Endothelial cell of umbilical vein (primary cell): ENCODE measurements around the gene THOC5. TPM values are rescaled to one million over a fixed set of nuclear protein-coding genes. Genes with fewer than 3 reads are reported as not detected.
A peak's percentile ranks its signal among the peaks of the same experiment; 100 is the strongest.

ENCODE experiments used
- BruUV-seq: library from RNA; stranded (reverse); fragments of 400-500 nt; replicated peaks from 2 replicates; lab custom pipeline; 2021; lab: Mats Ljungman, UMichigan
- CTCF ChIA-PET: fragments of 300-600, 350-600 bp; sonication (Branson Sonifier 250); formaldehyde crosslinking; loops from one replicate; lab custom pipeline; 2021; ENCODE audit warnings: antibody characterized with exemption, inconsistent platforms; lab: Charles Lee
- POLR2A ChIA-PET: fragments of 300-600, 350-600 bp; sonication (Branson Sonifier 250); formaldehyde crosslinking; loops from one replicate; lab custom pipeline; 2021; ENCODE audit warnings: antibody characterized with exemption, inconsistent platforms; lab: Charles Lee
- DNase-seq: peaks from one replicate; pipeline ENCODE4 v3.0.0-alpha.2; 2011; ENCODE audit warnings: low read depth, low spot score
- FAIRE-seq: peaks from 2 replicates; lab custom pipeline; 2011; peaks lifted over from hg19 to GRCh38; lab: Jason Lieb, UNC
- H2AFZ ChIP-seq: 2 replicates; pipeline ENCODE4 v1.6.0; 2012; ENCODE audit warnings: low read depth, low read length, control low read depth, inconsistent platforms
- H3K27ac ChIP-seq: 2 replicates; pipeline ENCODE4 v1.5.1; 2011; ENCODE audit warnings: low read depth, mild to moderate bottlenecking, control low read depth, low read length, moderate library complexity; ENCODE audit not compliant: insufficient read depth
- H3K27me3 ChIP-seq, 2 experiments: 2 replicates each; pipeline versions ENCODE4 v1.6.0 to v1.6.1; 2011; ENCODE audit warnings: low read length in 2 of 2, mixed read lengths in 1 of 2; ENCODE audit not compliant: control insufficient read depth in 2 of 2, insufficient read depth in 2 of 2
- H3K36me3 ChIP-seq, 2 experiments: 2 replicates in 1 of 2; 3 replicates in 1 of 2; pipeline ENCODE4 v1.5.1; 2011; ENCODE audit warnings: low read length in 2 of 2, mild to moderate bottlenecking in 1 of 2, moderate library complexity in 1 of 2; ENCODE audit not compliant: control insufficient read depth in 2 of 2, insufficient read depth in 2 of 2; ENCODE audit errors: extremely low read depth in 1 of 2
- H3K4me1 ChIP-seq: 3 replicates; pipeline ENCODE4 v1.5.1; 2011; ENCODE audit warnings: mild to moderate bottlenecking, low read length; ENCODE audit not compliant: control insufficient read depth, insufficient read depth; ENCODE audit errors: extremely low read depth
- H3K4me2 ChIP-seq: 2 replicates; pipeline ENCODE4 v1.6.1; 2011; ENCODE audit warnings: low read length, control low read depth, mixed read lengths; ENCODE audit not compliant: insufficient read depth
- H3K4me3 ChIP-seq, 3 experiments: fragments of 200-600 bp in 1 of 3; sonication (generic), shearing (Covaris generic) in 1 of 3; replicated peaks in 1 of 3; 2 replicates each; pipeline ENCODE4 v1.5.1; 2011 to 2016; ENCODE audit warnings: control low read depth in 3 of 3, low read length in 3 of 3, mild to moderate bottlenecking in 2 of 3, inconsistent platforms in 1 of 3, low read depth in 1 of 3, moderate library complexity in 1 of 3; ENCODE audit not compliant: insufficient read depth in 1 of 3
- H3K79me2 ChIP-seq: 2 replicates; pipeline ENCODE4 v1.6.0; 2012; ENCODE audit warnings: low read length, inconsistent platforms; ENCODE audit not compliant: control insufficient read depth, insufficient read depth
- H3K9ac ChIP-seq: replicated peaks from 2 replicates; pipeline ENCODE3; 2011; ENCODE audit warnings: low read length, control low read depth; ENCODE audit not compliant: insufficient read depth; ENCODE audit errors: extremely low read depth
- H3K9me1 ChIP-seq: replicated peaks from 3 replicates; pipeline ENCODE4 v1.6.0; 2011; ENCODE audit warnings: mild to moderate bottlenecking, low read length; ENCODE audit not compliant: control insufficient read depth, insufficient read depth; ENCODE audit errors: extremely low read depth
- H3K9me3 ChIP-seq: replicated peaks from 2 replicates; pipeline ENCODE4 v1.5.1; 2012; ENCODE audit warnings: low read length, inconsistent platforms; ENCODE audit not compliant: control insufficient read depth, insufficient read depth
- H4K20me1 ChIP-seq: replicated peaks from 2 replicates; pipeline ENCODE3; 2011; ENCODE audit warnings: mild to moderate bottlenecking, low read length; ENCODE audit not compliant: control insufficient read depth, insufficient read depth; ENCODE audit errors: extremely low read depth
- CTCF ChIP-seq, 2 donors: IDR thresholded peaks; 1 replicate in 1 of 2; 2 replicates in 1 of 2; pipeline ENCODE4 v1.5.1; 2011; ENCODE audit warnings: low read length in 2 of 2, mild to moderate bottlenecking in 2 of 2, moderate library complexity in 2 of 2, control low read depth in 1 of 2, inconsistent platforms in 1 of 2, low read depth in 1 of 2; ENCODE audit not compliant: insufficient read depth in 1 of 2; ENCODE audit errors: extremely low read depth in 1 of 2
- EZH2 ChIP-seq: IDR thresholded peaks from 2 replicates; pipeline ENCODE4 v1.6.1; 2012; ENCODE audit warnings: borderline replicate concordance, low read depth, mild to moderate bottlenecking, moderate library complexity, low read length, inconsistent platforms; ENCODE audit not compliant: severe bottlenecking
- FOS ChIP-seq: IDR thresholded peaks from 2 replicates; pipeline ENCODE4 v1.6.1; 2011; ENCODE audit warnings: mild to moderate bottlenecking, low read length, moderate library complexity, borderline replicate concordance; ENCODE audit not compliant: insufficient read depth
- GATA2 ChIP-seq: IDR thresholded peaks from 2 replicates; pipeline ENCODE4 v1.7.0; 2011; ENCODE audit warnings: low read depth, mild to moderate bottlenecking, moderate library complexity, mixed read lengths, low read length; ENCODE audit not compliant: insufficient read length, insufficient read depth
- JUN ChIP-seq: IDR thresholded peaks from 2 replicates; pipeline ENCODE4 v1.6.1; 2011; ENCODE audit warnings: borderline replicate concordance, low read depth; ENCODE audit not compliant: insufficient read length, insufficient read depth
- MAX ChIP-seq: IDR thresholded peaks from 2 replicates; pipeline ENCODE4 v1.6.1; 2011; ENCODE audit not compliant: insufficient read depth, insufficient read length
- MYC ChIP-seq: IDR thresholded peaks from one replicate; pipeline ENCODE4 v1.6.1; 2011; ENCODE audit warnings: mild to moderate bottlenecking, low read depth, low read length
- POLR2A ChIP-seq: IDR thresholded peaks from 2 replicates; pipeline ENCODE4 v1.6.1; 2012; ENCODE audit warnings: low read depth, mild to moderate bottlenecking, control low read depth, low read length
- POLR2AphosphoS5 ChIP-seq: IDR thresholded peaks from 2 replicates; pipeline ENCODE4 v1.6.1; 2012; ENCODE audit warnings: low read depth, mild to moderate bottlenecking, control low read depth, low read length, moderate library complexity; ENCODE audit not compliant: insufficient read depth
- dilution Hi-C: fragments of 300-500 bp; cut with MboI; formaldehyde crosslinking; loops from one replicate; pipeline ENCODE4 v1.15.0; 2019; ENCODE audit warnings: low sequenced_read_pairs; ENCODE audit not compliant: extremely low pct_ligation_motif_present
- intact Hi-C: fragments of 100-400 bp; cut with micrococcal nuclease; formaldehyde crosslinking; loops from one replicate; pipeline ENCODE4 v1.10.0; 2022
- polyA plus RNA-seq, 4 experiments: library from polyadenylated mRNA; depleted of rRNA in 3 of 4; stranded (reverse) in 3 of 4; unstranded in 1 of 4; fragments of >200 nt; gene quantifications; 2 replicates each; pipeline versions ENCODE4 v1.2.1 to v1.2.3, GENCODE V29; 2011 to 2012; ENCODE audit warnings: missing spikeins in 1 of 4
- total RNA-seq: library from RNA; stranded (reverse); gene quantifications from 2 replicates; pipeline ENCODE4 v1.2.3, GENCODE V29; 2021

THOC5 gene
- total and polyA plus RNA-seq, 2 donors (not counting 3 experiments of a cell fraction or from before 2014, with no cell fraction given) = 35.0 to 82.9 TPM

GRCh38 chr22:29457730-29458129 is 95.8 kb downstream of the THOC5 start:
- dilution Hi-C loops (no loop called here), intact Hi-C loops (no loop called here)
- Histone ChIP-seq H3K9me1 (no peaks in the 10 kb centered on the region), H3K9ac (no peak overlapping the region), H3K27ac (no peak overlapping the region), H3K4me1 (no peaks in the 10 kb centered on the region), H4K20me1 (no peaks in the 10 kb centered on the region), H3K79me2 (no peaks in the 10 kb centered on the region), H3K9me3 (no peaks in the 10 kb centered on the region), H2AFZ (peak overlapping the region; percentile 62), H3K36me3 (no peaks in the 10 kb centered on the region), H3K4me2 (no peak overlapping the region), H3K4me3 (no peak overlapping the region), H3K27me3 (no peaks in the 10 kb centered on the region)
- ChIA-PET POLR2A (no interaction called here), CTCF (interaction anchor here (1.0 to 1.5 kb wide), 2 partner anchors 12 to 13 kb away, joined by 5 to 9 read pairs; no protein-coding TSS in a partner anchor)
- BruUV-seq = no TSS peak
- DNase-seq = peak; percentile 37
- peak; percentile 85 for FAIRE-seq
- TF ChIP-seq MYC (no peak), MAX (no peak), CTCF (IDR thresholded peaks at IDR 0.05; ENCODE audit: extremely low read depth in 1 of 2, insufficient read depth in 1 of 2, low read depth in 1 of 2, low read length in 2 of 2) (no peak), POLR2A (no peak), GATA2 (no peak), JUN (no peak)

- DNase-seq (no peak), FAIRE-seq (no peak)
- POLR2A ChIA-PET = no interaction called here
- H2AFZ ChIP-seq = no peak overlapping the region
- no peak overlapping the region for H3K4me2 ChIP-seq
- dilution Hi-C loops = no loop called here
- H3K9me1 ChIP-seq = no peaks in the 10 kb centered on the region
- H3K27me3 ChIP-seq = no peaks in the 10 kb centered on the region
- no TSS peak for BruUV-seq
- no peak overlapping the region for H3K9ac ChIP-seq
- CTCF ChIA-PET = no interaction called here
- TF ChIP-seq GATA2 = no peak
- TF ChIP-seq FOS = no peak
- no peak for TF ChIP-seq CTCF (IDR thresholded peaks at IDR 0.05; ENCODE audit: extremely low read depth in 1 of 2, insufficient read depth in 1 of 2, low read depth in 1 of 2, low read length in 2 of 2)
- TF ChIP-seq POLR2AphosphoS5 = no peak
- no peak for TF ChIP-seq MAX
- no peak for TF ChIP-seq EZH2
- TF ChIP-seq MYC = no peak
- no peak for TF ChIP-seq JUN
- no peak for TF ChIP-seq POLR2A
- H3K4me1 ChIP-seq = no peaks in the 10 kb centered on the region
- H4K20me1 ChIP-seq = no peaks in the 10 kb centered on the region
- H3K36me3 ChIP-seq = no peaks in the 10 kb centered on the region
- no peaks in the 10 kb centered on the region for H3K9me3 ChIP-seq
- no peak overlapping the region for H3K4me3 ChIP-seq
- no peaks in the 10 kb centered on the region for H3K79me2 ChIP-seq
- H3K27ac ChIP-seq = no peak overlapping the region
- intact Hi-C loops = no loop called here
These were observed 97.3 kb downstream of the THOC5 start for GRCh38 chr22:29456211-29456671.
